ENCODE results near the gene TP63. TPM values are rescaled to one million over a fixed set of nuclear protein-coding genes. Genes with fewer than 3 reads are reported as not detected.

Gene TP63
- total RNA-seq, 6 experiments from 2014 or later = 0.06 to 0.55 (median 0.15) TPM; not detected in 3

GRCh38 chr3:189685291-189685690 is 54.1 kb downstream of the TP63 start:
- Histone ChIP-seq H3K27me3 (no peaks in the 10 kb centered on the region), H3K36me3 (no peaks in the 10 kb centered on the region), H3K4me3 (no peak overlapping the region), H3K4me1 (peaks cover 0 to 2% (median 0%) of the 10 kb centered on the region in 4 donors), H3K27ac (no peak overlapping the region), H3K9me3 (no peaks in the 10 kb centered on the region)
- intact Hi-C loops (cut with DNase I) = no loop called here
- ATAC-seq (no peak), DNase-seq (no peak)
- TF ChIP-seq CTCF (IDR thresholded peaks at IDR 0.05) (no peak), POLR2A (IDR thresholded peaks at IDR 0.05) (no peak)
- 73% methylated on average over 1 of the region's 1 CpG for WGBS (ENCODE audit: insufficient coverage, low coverage, low lambda C conversion rate, missing lambda C conversion rate)

GRCh38 chr3:189685860-189686259 is 54.7 kb downstream of the TP63 start:
- no peak for TF ChIP-seq CTCF (IDR thresholded peaks at IDR 0.05)
- TF ChIP-seq POLR2A (IDR thresholded peaks at IDR 0.05) = no peak
- intact Hi-C loops (cut with DNase I) = no loop called here
- peak in 1 of 4 donors; percentile 41 for ATAC-seq
- Histone ChIP-seq H3K4me3 (no peak overlapping the region), H3K9me3 (no peaks in the 10 kb centered on the region), H3K27me3 (no peaks in the 10 kb centered on the region), H3K36me3 (no peaks in the 10 kb centered on the region), H3K4me1 (peaks cover 0 to 7% (median 0%) of the 10 kb centered on the region in 4 donors), H3K27ac (no peak overlapping the region)
- 67% methylated on average over 2 of the region's 2 CpGs for WGBS (ENCODE audit: insufficient coverage, low coverage, low lambda C conversion rate, missing lambda C conversion rate)
- DNase-seq = no peak

GRCh38 chr3:189687475-189687874 is 56.3 kb downstream of the TP63 start:
- DNase-seq (no peak), ATAC-seq (no peak)
- 70% methylated on average over 4 of the region's 4 CpGs for WGBS (ENCODE audit: insufficient coverage, low coverage, low lambda C conversion rate, missing lambda C conversion rate)
- Histone ChIP-seq H3K4me1 (peaks cover 0 to 13% (median 0%) of the 10 kb centered on the region in 4 donors), H3K9me3 (no peaks in the 10 kb centered on the region), H3K36me3 (no peaks in the 10 kb centered on the region), H3K4me3 (no peak overlapping the region), H3K27ac (no peak overlapping the region), H3K27me3 (no peaks in the 10 kb centered on the region)
- intact Hi-C loops (cut with DNase I) = no loop called here
- no peak for TF ChIP-seq CTCF (IDR thresholded peaks at IDR 0.05)
- no peak for TF ChIP-seq POLR2A (IDR thresholded peaks at IDR 0.05)

- DNase-seq (no peak), ATAC-seq (no peak)
- H3K4me1 ChIP-seq = peaks cover 0 to 13% (median 0%) of the 10 kb centered on the region in 4 donors
- H3K27ac ChIP-seq = no peak overlapping the region
- WGBS (ENCODE audit: insufficient coverage, low coverage, low lambda C conversion rate, missing lambda C conversion rate) = 9% methylated on average over 1 of the region's 1 CpG
- no peak for TF ChIP-seq CTCF (IDR thresholded peaks at IDR 0.05)
- no peak for TF ChIP-seq POLR2A (IDR thresholded peaks at IDR 0.05)
- intact Hi-C loops (cut with DNase I) = no loop called here
- no peak overlapping the region for H3K4me3 ChIP-seq
- H3K36me3 ChIP-seq = no peaks in the 10 kb centered on the region
- H3K9me3 ChIP-seq = no peaks in the 10 kb centered on the region
- H3K27me3 ChIP-seq = no peaks in the 10 kb centered on the region
Measured at GRCh38 chr3:189688262-189688661, 57.1 kb downstream of the TP63 start.

- Histone ChIP-seq H3K9me3 (no peaks in the 10 kb centered on the region), H3K4me3 (no peak overlapping the region), H3K27ac (no peak overlapping the region), H3K27me3 (no peaks in the 10 kb centered on the region), H3K36me3 (no peaks in the 10 kb centered on the region), H3K4me1 (peaks cover 0 to 13% (median 0%) of the 10 kb centered on the region in 4 donors)
- no peak for DNase-seq
- TF ChIP-seq POLR2A (IDR thresholded peaks at IDR 0.05) (no peak), CTCF (IDR thresholded peaks at IDR 0.05) (no peak)
- ATAC-seq = no peak
- intact Hi-C loops (cut with DNase I) = no loop called here
Measured at GRCh38 chr3:189689625-189690024, 58.4 kb downstream of the TP63 start.
